Measurements from ENCODE around the gene DHDH.

GRCh38 chr19:48965806-48966540, 32.5 kb downstream of the DHDH start:
- no peak for TF ChIP-seq POLR2A (IDR thresholded peaks at IDR 0.05; ENCODE audit: low read depth)
- no peak for TF ChIP-seq CTCF (IDR thresholded peaks at IDR 0.05)
- no peak for TF ChIP-seq EP300 (IDR thresholded peaks at IDR 0.05)

Measured in esophagus muscularis mucosa (tissue), 4 donors.